H1 (cell line): ENCODE results near the gene RNF114. TPM values are rescaled to one million over a fixed set of nuclear protein-coding genes. Genes with fewer than 3 reads are reported as not detected.

ENCODE experiments used
- CTCF ChIA-PET: fragments of 300-600 bp; sonication (Branson Sonifier 250); formaldehyde crosslinking; loops from one replicate; lab custom pipeline; 2021; ENCODE audit not compliant: partially characterized antibody; lab: Charles Lee
- POLR2A ChIA-PET: fragments of 300-600 bp; sonication (Branson Sonifier 250); formaldehyde crosslinking; loops from one replicate; lab custom pipeline; 2021; ENCODE audit warnings: inconsistent platforms; ENCODE audit not compliant: partially characterized antibody; lab: Charles Lee
- DNase-seq, 2 experiments: peaks; one replicate each; pipeline versions ENCODE4 v3.0.0 to v3.0.0-alpha.2; 2010 to 2022; ENCODE audit warnings: low spot score in 2 of 2, low read depth in 1 of 2, mixed read lengths in 1 of 2
- FAIRE-seq: peaks from 2 replicates; lab custom pipeline; 2011; peaks lifted over from hg19 to GRCh38; lab: Jason Lieb, UNC
- H2AFZ ChIP-seq: 2 replicates; pipeline ENCODE4 v1.8.1; 2012; ENCODE audit warnings: low read length, inconsistent platforms
- H2AK5ac ChIP-seq: 2 replicates; pipeline ENCODE4 v1.6.1; 2013; ENCODE audit warnings: low read depth, low read length
- H2BK120ac ChIP-seq: replicated peaks from 2 replicates; pipeline ENCODE3; 2013; ENCODE audit warnings: low read depth, low read length, inconsistent platforms
- H2BK12ac ChIP-seq: 2 replicates; pipeline ENCODE4 v1.6.1; 2013; ENCODE audit warnings: low read depth, low read length
- H2BK15ac ChIP-seq: 2 replicates; pipeline ENCODE4 v1.6.1; 2013; ENCODE audit warnings: low read length
- H2BK20ac ChIP-seq: 2 replicates; pipeline ENCODE4 v1.6.1; 2013; ENCODE audit warnings: low read length
- H2BK5ac ChIP-seq: 2 replicates; pipeline ENCODE4 v1.6.1; 2013; ENCODE audit warnings: low read depth, low read length
- H3K14ac ChIP-seq: 2 replicates; pipeline ENCODE4 v1.6.1; 2013; ENCODE audit warnings: inconsistent platforms; ENCODE audit not compliant: insufficient read length
- H3K18ac ChIP-seq: 2 replicates; pipeline ENCODE4 v1.6.1; 2013; ENCODE audit warnings: low read length; ENCODE audit errors: extremely low read depth
- H3K23ac ChIP-seq: 2 replicates; pipeline ENCODE4 v1.6.1; 2013; ENCODE audit warnings: inconsistent platforms; ENCODE audit not compliant: insufficient read length
- H3K23me2 ChIP-seq: 2 replicates; pipeline ENCODE4 v1.6.1; 2013; ENCODE audit warnings: low read depth, low read length
- H3K27ac ChIP-seq: 2 replicates; pipeline ENCODE4 v1.6.1; 2011; ENCODE audit warnings: low read depth, low read length, inconsistent platforms
- H3K27me3 ChIP-seq, 4 experiments: replicated peaks in 1 of 4; 1 replicate in 1 of 4; 2 replicates in 3 of 4; pipeline versions ENCODE4 v1.6.1 to v1.8.1; 2011 to 2013; ENCODE audit warnings: low read length in 3 of 4, mild to moderate bottlenecking in 3 of 4, inconsistent platforms in 2 of 4, mixed read lengths in 2 of 4, moderate library complexity in 1 of 4; ENCODE audit not compliant: control insufficient read depth in 3 of 4, insufficient read depth in 3 of 4; ENCODE audit errors: extremely low read depth in 1 of 4
- H3K36me3 ChIP-seq, 4 experiments: 2 replicates each; pipeline versions ENCODE4 v1.6.1 to v1.8.1; 2011 to 2013; ENCODE audit warnings: mild to moderate bottlenecking in 4 of 4, low read length in 3 of 4, moderate library complexity in 2 of 4, control low read depth in 1 of 4, inconsistent platforms in 1 of 4; ENCODE audit not compliant: insufficient read depth in 4 of 4, control insufficient read depth in 2 of 4
- H3K4ac ChIP-seq: replicated peaks from 2 replicates; pipeline ENCODE3; 2013; ENCODE audit warnings: low read length, low read depth, mixed read lengths, inconsistent platforms; ENCODE audit not compliant: insufficient read length
- H3K4me1 ChIP-seq, 4 experiments: replicated peaks in 1 of 4; 1 replicate in 1 of 4; 2 replicates in 3 of 4; pipeline versions ENCODE4 v1.6.1 to v1.8.1; 2011 to 2013; ENCODE audit warnings: low read length in 3 of 4, inconsistent platforms in 2 of 4, mixed read lengths in 1 of 4; ENCODE audit not compliant: insufficient read depth in 4 of 4, control insufficient read depth in 3 of 4
- H3K4me2 ChIP-seq, 2 experiments: 2 replicates each; pipeline versions ENCODE4 v1.6.1 to v1.8.1; 2011 to 2013; ENCODE audit warnings: low read depth in 2 of 2, low read length in 2 of 2, control low read depth in 1 of 2, inconsistent platforms in 1 of 2, mild to moderate bottlenecking in 1 of 2; ENCODE audit not compliant: insufficient read depth in 1 of 2
- H3K4me3 ChIP-seq, 4 experiments: fragments of 200-600, 300-600 bp in 1 of 4; sonication (generic), shearing (Covaris generic), sonication (Bioruptor Twin) in 1 of 4; 2 replicates each; pipeline versions ENCODE4 v1.5.1 to v1.8.1; 2011 to 2016; ENCODE audit warnings: low read length in 4 of 4, low read depth in 3 of 4, control low read depth in 2 of 4, inconsistent platforms in 2 of 4, mild to moderate bottlenecking in 2 of 4, mixed read lengths in 1 of 4, moderate library complexity in 1 of 4; ENCODE audit not compliant: insufficient read depth in 2 of 4; ENCODE audit errors: extremely low read depth in 1 of 4
- H3K56ac ChIP-seq: replicated peaks from 2 replicates; pipeline ENCODE3; 2013; ENCODE audit warnings: low read depth, mild to moderate bottlenecking, mixed read lengths, low read length, inconsistent platforms; ENCODE audit not compliant: insufficient read length
- H3K79me1 ChIP-seq: 2 replicates; pipeline ENCODE4 v1.6.1; 2013; ENCODE audit warnings: low read depth, low read length, control low read depth
- H3K79me2 ChIP-seq, 2 experiments: 2 replicates each; pipeline versions ENCODE4 v1.6.1 to v1.8.1; 2012 to 2013; ENCODE audit warnings: low read length in 2 of 2, mild to moderate bottlenecking in 2 of 2, inconsistent platforms in 1 of 2; ENCODE audit not compliant: insufficient read depth in 2 of 2, control insufficient read depth in 1 of 2
- H3K9ac ChIP-seq, 4 experiments: replicated peaks in 1 of 4; 1 replicate in 1 of 4; 2 replicates in 3 of 4; pipeline versions ENCODE4 v1.6.1 to v1.8.1; 2011 to 2013; ENCODE audit warnings: low read depth in 3 of 4, low read length in 3 of 4, control low read depth in 2 of 4, mild to moderate bottlenecking in 2 of 4, moderate library complexity in 2 of 4, inconsistent platforms in 1 of 4; ENCODE audit errors: extremely low read depth in 1 of 4
- H3K9me3 ChIP-seq, 2 experiments: 2 replicates each; pipeline versions ENCODE4 v1.6.1 to v1.8.1; 2012 to 2013; ENCODE audit warnings: mild to moderate bottlenecking in 2 of 2, moderate library complexity in 2 of 2, control low read depth in 1 of 2, inconsistent platforms in 1 of 2, low read depth in 1 of 2, low read length in 1 of 2, mixed read lengths in 1 of 2; ENCODE audit not compliant: insufficient read depth in 2 of 2
- H4K20me1 ChIP-seq, 2 experiments: replicated peaks in 1 of 2; 2 replicates each; pipeline versions ENCODE3 to v1.8.1; 2011 to 2013; ENCODE audit warnings: inconsistent platforms in 2 of 2, low read length in 2 of 2, mild to moderate bottlenecking in 1 of 2; ENCODE audit not compliant: insufficient read depth in 2 of 2, control insufficient read depth in 1 of 2
- H4K5ac ChIP-seq: 2 replicates; pipeline ENCODE4 v1.6.1; 2013; ENCODE audit warnings: low read length, low read depth, mixed read lengths, inconsistent platforms; ENCODE audit not compliant: insufficient read length
- H4K8ac ChIP-seq: 2 replicates; pipeline ENCODE4 v1.8.0; 2013; ENCODE audit warnings: mild to moderate bottlenecking, moderate library complexity, low read length, inconsistent platforms; ENCODE audit not compliant: insufficient read depth; ENCODE audit errors: extremely low read depth
- H4K91ac ChIP-seq: replicated peaks from 2 replicates; pipeline ENCODE3; 2013; ENCODE audit warnings: low read length, mixed read lengths, inconsistent platforms; ENCODE audit not compliant: insufficient read length
- ASH2L ChIP-seq: fragments of 200-600, 300-600 bp; sonication (generic); IDR thresholded peaks from one replicate; pipeline ENCODE4 v1.7.1; 2017; ENCODE audit warnings: low read length
- CBX5 ChIP-seq: fragments of 300-800, 300-1000 bp; sonication (generic); IDR thresholded peaks from 2 replicates; pipeline ENCODE4 v1.7.1; 2016; ENCODE audit warnings: antibody characterized with exemption, low read length, low read depth
- WGBS, 2 experiments: shearing (Covaris generic) in 1 of 2; methylation state at CpG; one replicate each; pipeline versions ENCODE4 v1.1.6 to v1.1.7; 2013 to 2015; ENCODE audit warnings: low lambda C conversion rate in 2 of 2, mixed read lengths in 2 of 2, inconsistent platforms in 1 of 2, low coverage in 1 of 2, missing lambda C conversion rate in 1 of 2; ENCODE audit not compliant: insufficient replicate concordance in 2 of 2, insufficient coverage in 1 of 2, insufficient read length in 1 of 2; ENCODE audit errors: extremely low coverage in 1 of 2, missing lambda C conversion rate in 1 of 2; 5-methylcytosine and 5-hydroxymethylcytosine counted together
- polyA plus RNA-seq, 7 experiments: library from polyadenylated mRNA; depleted of rRNA in 3 of 7; stranded (reverse) in 5 of 7; unstranded in 2 of 7; fragments of >200 nt in 5 of 7; fragments of 200-250 nt in 2 of 7; gene quantifications; 1 replicate in 5 of 7; 2 replicates in 1 of 7; 4 replicates in 1 of 7; pipeline versions ENCODE4 v1.2.1 to v1.2.3, GENCODE V29; 2011 to 2013; ENCODE audit warnings: missing spikeins in 2 of 7, mixed read lengths in 2 of 7
- total RNA-seq: library from RNA; stranded (reverse); fragmentation: NEBNext Ultra II Directional; extraction: Animal tissue kit (Norgen Biotek cat#: 25700); gene quantifications from 2 replicates; pipeline ENCODE4 v1.2.1, GENCODE V29; 2021

The RNF114 gene
- total and polyA plus RNA-seq, 2 of the 8 experiments (the other 6 are each of a cell fraction or from before 2014, with no cell fraction given): 81.7 to 89.9 TPM

- Histone ChIP-seq H3K27ac (no peak overlapping the region), H3K27me3 (no peaks in the 10 kb centered on the region), H4K8ac (no peak overlapping the region), H3K23ac (no peak overlapping the region), H4K20me1 (peaks cover 6% of the 10 kb centered on the region in 2 experiments), H2AFZ (no peak overlapping the region), H4K5ac (no peak overlapping the region), H2BK5ac (no peak overlapping the region), H2BK12ac (no peak overlapping the region), H3K18ac (no peak overlapping the region), H3K79me2 (peaks cover 4 to 34% of the 10 kb centered on the region in 2 experiments), H3K36me3 (peaks cover 18 to 75% (median 39%) of the 10 kb centered on the region in 4 experiments), H3K4me2 (no peak overlapping the region), H2BK15ac (no peak overlapping the region), H3K79me1 (peaks cover 9% of the 10 kb centered on the region), H2AK5ac (no peak overlapping the region), H2BK20ac (no peak overlapping the region), H3K9ac (no peak overlapping the region), H4K91ac (no peak overlapping the region), H3K4me1 (no peaks in the 10 kb centered on the region), H3K9me3 (no peaks in the 10 kb centered on the region), H3K23me2 (no peaks in the 10 kb centered on the region), H2BK120ac (no peak overlapping the region), H3K14ac (no peak overlapping the region), H3K56ac (no peak overlapping the region), H3K4ac (no peak overlapping the region), H3K4me3 (no peak overlapping the region)
- CTCF ChIA-PET: interaction anchor here (0.6 to 1.6 kb wide), 3 partner anchors 12 to 175 kb away, joined by 3 to 7 read pairs (median 3); no protein-coding TSS in a partner anchor
- no peak for DNase-seq
- no peak for TF ChIP-seq ASH2L
- no peak for TF ChIP-seq CBX5
- POLR2A ChIA-PET: no interaction called here
- FAIRE-seq: no peak
- 93% methylated on average over 10 of the region's 10 CpGs; no CpG with 5 or more reads in 1 of the 2 experiments for WGBS, 2 experiments
Measured at GRCh38 chr20:49945701-49946477, 9.7 kb downstream of the RNF114 start.
